NCI-H345 treated with DMSO at 0.1 percent for 48 hours (cell line): ENCODE results near the gene BTAF1.
A peak's percentile ranks its signal among the peaks of the same experiment; 100 is the strongest.
"Not testable (repeated sequence)": the region's sequence is repeated elsewhere in the genome, so short reads cannot be mapped to it uniquely, and the experiment has no call there.

Source experiments
- DNase-seq: peaks from one replicate; lab custom pipeline; 2025; ENCODE audit not compliant: unreplicated experiment; lab: John Stamatoyannopoulos, UW

BTAF1 gene

DNA sequence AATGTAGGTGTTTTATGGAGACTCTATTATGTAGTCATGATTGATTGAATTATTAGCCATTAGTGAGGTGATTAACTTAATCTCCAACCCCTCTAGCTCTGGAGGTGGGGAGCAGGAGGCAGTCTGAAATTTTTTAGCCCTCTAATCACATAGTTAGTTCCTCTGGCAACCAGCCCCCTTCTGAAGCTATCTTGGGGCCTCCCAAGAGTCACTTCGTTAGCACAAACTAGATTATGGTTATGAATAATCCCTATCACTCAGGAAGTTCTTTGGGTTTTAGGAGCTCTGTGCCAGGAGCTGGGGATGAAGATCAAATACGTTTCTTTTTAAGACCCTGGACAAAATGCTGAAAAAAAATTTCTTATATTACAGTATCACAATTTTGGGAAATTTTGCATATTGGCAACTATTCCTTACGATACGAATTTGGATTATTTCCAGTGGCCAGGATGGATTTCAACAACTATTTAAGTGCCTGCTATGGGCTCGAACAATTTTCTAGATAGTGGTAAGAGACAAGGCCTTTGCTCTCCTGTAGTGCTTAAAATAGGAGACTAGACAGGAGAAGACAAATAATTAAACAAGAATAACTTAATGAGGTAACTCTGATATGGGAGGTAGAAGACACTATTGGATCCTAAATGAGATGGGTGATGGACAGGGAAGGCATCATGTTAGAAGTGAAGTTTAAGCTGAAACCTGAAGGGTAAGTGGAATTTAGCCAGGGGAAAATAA, 52.9 kb downstream of the BTAF1 start:
- no peak for DNase-seq

- DNase-seq: no peak
These were observed 53.9 kb downstream of the BTAF1 start for GRCh38 chr10:91977491-91977890.

DNA sequence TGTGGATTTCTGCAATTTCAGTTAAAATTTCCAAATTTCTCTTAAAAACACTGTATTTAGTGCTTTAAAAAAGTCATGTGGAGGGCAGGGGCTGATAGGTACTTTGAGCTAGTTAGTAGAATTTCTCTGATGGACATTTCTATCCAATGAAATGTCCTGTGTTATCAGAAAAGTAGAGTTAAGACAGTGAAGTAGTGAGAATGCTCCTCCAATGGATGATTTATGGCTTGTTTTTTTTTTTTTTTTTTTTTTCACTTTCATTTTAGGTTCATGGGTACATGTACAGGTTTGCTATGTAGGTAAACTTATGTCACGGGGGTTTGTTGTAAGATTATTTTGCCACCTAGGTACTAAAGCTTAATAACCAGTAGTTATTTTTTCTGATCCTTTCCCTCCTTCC, 55.0 kb downstream of the BTAF1 start:
- no peak for DNase-seq

GRCh38 chr10:91980319-91980718, 56.7 kb downstream of the BTAF1 start:
- DNase-seq: no peak

- DNase-seq: no peak
These were observed 59.8 kb downstream of the BTAF1 start for GRCh38 chr10:91983416-91983815.

DNA sequence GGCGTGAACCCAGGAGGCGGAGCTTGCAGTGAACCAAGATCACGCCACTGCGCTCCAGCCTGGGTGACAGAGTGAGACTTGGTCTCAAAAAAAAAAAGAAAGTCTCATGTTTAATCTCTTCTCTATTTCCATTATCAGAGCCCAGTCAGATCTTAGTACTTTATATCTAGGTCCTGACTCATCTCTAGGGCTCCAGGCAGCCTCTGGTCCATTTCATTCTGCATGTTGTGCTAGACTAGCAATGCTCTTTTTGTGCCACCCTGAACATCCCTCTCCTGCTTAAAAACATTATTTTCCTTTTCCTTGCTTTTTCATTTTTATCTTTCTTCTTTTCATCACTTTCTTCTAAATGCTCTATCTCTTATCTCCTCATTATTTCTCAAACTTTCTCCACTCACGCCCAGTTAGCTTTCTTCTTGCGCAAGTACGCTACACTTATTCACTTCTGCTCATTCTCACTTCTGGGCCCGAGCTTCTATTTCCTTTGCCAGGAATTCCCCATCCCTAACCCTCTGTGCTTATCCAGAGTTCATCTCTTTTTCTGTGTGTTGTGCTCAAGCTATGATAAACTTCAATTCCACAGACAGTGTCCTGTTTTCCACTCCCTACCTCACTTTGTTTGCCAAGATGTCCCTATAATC, 63.9 kb downstream of the BTAF1 start:
- DNase-seq: no peak

DNA sequence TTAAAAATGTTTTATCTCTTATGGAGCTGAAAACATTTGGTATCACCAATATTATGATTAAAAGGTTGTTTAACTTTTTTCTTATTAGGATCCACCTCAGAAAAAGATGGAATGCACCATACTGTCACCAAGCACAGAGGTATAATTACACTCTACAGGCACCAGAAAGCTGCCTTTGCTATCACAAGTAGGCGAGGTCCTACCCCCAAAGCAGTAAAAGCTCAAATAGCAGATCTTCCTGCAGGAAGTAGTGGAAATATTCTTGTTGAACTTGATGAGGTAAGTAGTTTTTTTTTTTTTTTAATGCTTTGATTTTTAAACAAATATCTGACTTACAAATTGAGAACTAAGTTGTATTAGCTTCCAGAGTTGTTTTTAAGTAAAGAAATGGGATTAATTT, 68.5 kb downstream of the BTAF1 start:
- no peak for DNase-seq

GRCh38 chr10:91996266-91996665, 72.7 kb downstream of the BTAF1 start:
- no peak for DNase-seq

- DNase-seq: no peak
These were observed 78.0 kb downstream of the BTAF1 start for GRCh38 chr10:92001581-92001980.

- DNase-seq: no peak
These were observed 78.4 kb downstream of the BTAF1 start for GRCh38 chr10:92001995-92002394.

DNA sequence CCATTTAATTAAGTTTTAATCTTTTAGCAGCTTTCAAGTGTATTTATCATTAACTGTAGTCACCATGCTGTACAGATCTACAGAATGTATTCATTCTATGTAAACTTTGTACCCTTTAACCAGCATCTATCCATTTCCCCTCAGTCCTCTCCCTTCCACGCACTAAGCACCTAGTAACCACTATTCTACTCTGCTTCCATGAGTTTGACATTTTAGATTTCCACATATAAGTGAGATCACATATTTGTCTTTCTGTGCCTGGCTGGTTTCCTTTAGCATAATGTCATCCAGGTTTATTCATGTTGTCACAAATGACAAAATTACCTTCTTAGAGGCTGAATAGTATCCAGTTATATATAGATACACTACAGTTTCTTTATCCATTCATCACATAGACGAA, 79.7 kb downstream of the BTAF1 start:
- DNase-seq: peak; percentile 10

GRCh38 chr10:92005978-92006377, 82.4 kb downstream of the BTAF1 start:
- no peak for DNase-seq

DNA sequence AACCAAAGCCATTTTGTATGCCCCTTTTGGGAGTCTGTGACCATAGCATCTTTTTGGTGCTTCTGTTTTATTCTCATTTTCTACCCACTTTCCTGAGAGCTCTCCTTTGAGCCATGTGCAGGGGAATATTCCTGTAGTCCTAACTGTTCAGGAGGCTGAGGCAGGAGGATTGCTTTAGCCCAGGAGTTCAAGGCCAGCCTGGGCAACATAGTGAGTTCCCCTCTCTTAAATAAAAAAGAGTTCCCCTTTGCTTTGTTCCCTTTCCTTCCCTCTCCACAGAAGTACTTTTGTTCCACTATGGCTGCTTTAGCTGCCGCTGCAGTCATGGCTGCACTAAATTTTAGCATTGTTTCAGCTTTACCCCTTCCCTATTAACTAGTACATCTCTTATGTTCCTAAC, 85.9 kb downstream of the BTAF1 start:
- DNase-seq: no peak

- DNase-seq: no peak
These were observed 86.6 kb downstream of the BTAF1 start for GRCh38 chr10:92010047-92010735.

DNA sequence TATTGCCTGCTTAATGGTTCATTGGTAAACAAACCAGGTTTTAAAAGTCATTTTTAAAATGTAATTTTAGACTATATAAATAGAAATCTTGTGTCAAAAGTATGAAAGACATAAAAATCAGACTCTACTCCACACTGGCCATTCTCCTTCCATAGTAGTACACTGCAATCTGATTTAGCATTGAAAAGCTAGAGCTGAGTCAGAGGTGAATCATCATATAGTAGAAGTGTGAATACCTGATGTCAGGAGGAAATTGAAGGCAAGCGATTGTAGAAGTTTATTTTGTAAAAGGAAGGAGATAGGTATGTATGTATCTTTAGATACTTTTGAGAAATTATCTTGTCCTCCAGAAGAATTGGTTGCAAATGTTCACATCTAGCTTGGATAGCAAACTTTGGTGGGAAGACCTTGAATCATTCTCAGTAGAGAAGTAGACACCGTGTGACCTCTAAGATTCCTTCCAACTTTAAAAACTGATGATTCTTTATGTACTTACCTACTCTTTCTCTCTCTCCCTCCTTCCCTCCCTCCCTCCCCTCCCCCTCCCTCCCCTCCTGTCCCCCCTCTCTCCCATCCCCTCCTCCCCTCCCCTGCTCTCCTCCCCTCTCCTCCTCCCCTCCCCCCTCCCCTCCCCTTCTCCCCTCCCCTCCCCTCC, 88.1 kb downstream of the BTAF1 start:
- no peak for DNase-seq

GRCh38 chr10:92014620-92015019, 91.0 kb downstream of the BTAF1 start:
- DNase-seq: no peak

- no peak for DNase-seq
These were observed 101.1 kb downstream of the BTAF1 start for GRCh38 chr10:92024700-92025099.

DNA sequence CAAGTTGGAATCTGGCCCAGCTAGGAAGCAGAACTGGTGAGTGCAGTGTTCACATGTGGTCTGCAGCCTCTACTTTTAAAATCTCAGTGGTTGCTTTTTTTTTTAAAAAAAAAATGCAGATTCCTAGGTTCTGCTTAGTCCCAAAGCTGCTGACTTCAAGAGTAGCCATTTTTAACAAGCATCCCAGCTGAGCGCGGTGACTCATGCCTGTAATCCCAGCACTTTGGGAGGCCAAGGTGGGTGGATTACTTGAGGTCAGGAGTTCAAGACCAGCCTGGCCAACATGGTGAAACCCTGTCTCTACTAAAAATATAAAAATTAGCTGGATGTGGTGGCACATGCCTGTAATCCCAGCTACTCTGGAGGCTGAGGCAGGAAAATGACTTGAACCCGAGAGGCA, 101.8 kb downstream of the BTAF1 start:
- not testable (repeated sequence) for DNase-seq

GRCh38 chr10:92027141-92027540, 103.6 kb downstream of the BTAF1 start:
- no peak for DNase-seq

- DNase-seq: no peak
These were observed 108.0 kb downstream of the BTAF1 start for GRCh38 chr10:92031580-92031979.

DNA sequence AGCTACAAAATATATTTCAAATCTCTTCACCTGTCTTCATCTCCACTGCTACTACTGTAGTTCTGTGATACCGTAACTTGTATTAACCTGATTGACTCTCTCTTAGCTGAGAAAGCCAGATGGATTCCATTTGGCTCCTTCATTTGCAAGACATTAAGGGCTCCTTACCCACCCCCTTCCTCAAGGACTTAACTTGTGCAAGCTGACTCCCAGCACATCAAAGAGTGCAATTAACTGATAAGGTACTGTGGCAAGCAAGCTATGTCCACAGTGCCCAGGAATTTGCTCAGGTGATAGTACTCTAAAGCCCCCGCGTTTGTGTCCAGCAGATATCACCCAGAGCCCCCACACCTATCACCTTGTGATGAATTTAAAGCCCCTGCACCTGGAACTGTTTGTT, 109.5 kb downstream of the BTAF1 start:
- DNase-seq: not testable (repeated sequence)

- no peak for DNase-seq
These were observed 115.4 kb downstream of the BTAF1 start for GRCh38 chr10:92038949-92039348.
